Neuronal stem cell (in vitro differentiated cells): ENCODE results near the gene LNP1.

ENCODE experiments used
- DNase-seq: peaks from one replicate; pipeline ENCODE4 v3.0.0-alpha.2; 2013; ENCODE audit warnings: low spot score
- H2AFZ ChIP-seq: one replicate; pipeline ENCODE4 v1.6.1; 2013; ENCODE audit warnings: mild to moderate bottlenecking, low read length, inconsistent platforms
- H2AK5ac ChIP-seq: 2 replicates; pipeline ENCODE4 v1.6.1; 2013; ENCODE audit warnings: low read depth, mild to moderate bottlenecking, inconsistent platforms, low read length, moderate library complexity, mixed read lengths
- H2BK120ac ChIP-seq: 2 replicates; pipeline ENCODE4 v1.6.1; 2013; ENCODE audit warnings: low read depth, mild to moderate bottlenecking, inconsistent platforms, low read length, moderate library complexity, mixed read lengths
- H2BK12ac ChIP-seq: one replicate; pipeline ENCODE4 v1.6.1; 2013; ENCODE audit warnings: low read length, inconsistent platforms
- H2BK15ac ChIP-seq: 2 replicates; pipeline ENCODE4 v1.6.1; 2013; ENCODE audit warnings: mild to moderate bottlenecking, low read length, inconsistent platforms, mixed read lengths
- H2BK5ac ChIP-seq: one replicate; pipeline ENCODE4 v1.6.1; 2013; ENCODE audit warnings: inconsistent platforms, mild to moderate bottlenecking, low read length, moderate library complexity
- H3K14ac ChIP-seq: one replicate; pipeline ENCODE4 v1.6.1; 2013; ENCODE audit warnings: low read length, inconsistent platforms
- H3K18ac ChIP-seq: 2 replicates; pipeline ENCODE4 v1.6.1; 2013; ENCODE audit warnings: low read length, inconsistent platforms
- H3K23ac ChIP-seq: 2 replicates; pipeline ENCODE4 v1.6.1; 2013; ENCODE audit warnings: low read depth, mild to moderate bottlenecking, mixed read lengths, low read length, inconsistent platforms; ENCODE audit not compliant: poor library complexity
- H3K27ac ChIP-seq: replicated peaks from 3 replicates; pipeline ENCODE4 v1.5.1; 2013; ENCODE audit warnings: low read length, inconsistent platforms
- H3K27me3 ChIP-seq, 3 experiments: 2 replicates each; pipeline ENCODE4 v1.6.1; 2013; ENCODE audit warnings: low read length in 3 of 3, mild to moderate bottlenecking in 2 of 3, inconsistent platforms in 1 of 3, low read depth in 1 of 3, mixed read lengths in 1 of 3, moderate library complexity in 1 of 3; ENCODE audit not compliant: control insufficient read depth in 3 of 3, insufficient read depth in 3 of 3
- H3K36me3 ChIP-seq, 2 donors: replicated peaks in 1 of 2; 2 replicates each; pipeline ENCODE4 v1.6.1; 2013; ENCODE audit warnings: low read length in 2 of 2; ENCODE audit not compliant: control insufficient read depth in 2 of 2, insufficient read depth in 2 of 2
- H3K4ac ChIP-seq: 2 replicates; pipeline ENCODE4 v1.6.1; 2013; ENCODE audit warnings: inconsistent platforms, mild to moderate bottlenecking, low read length, moderate library complexity
- H3K4me1 ChIP-seq, 2 donors: 1 replicate in 1 of 2; 2 replicates in 1 of 2; pipeline ENCODE4 v1.6.1; 2013; ENCODE audit warnings: low read length in 2 of 2, low read depth in 1 of 2; ENCODE audit not compliant: control insufficient read depth in 2 of 2, insufficient read depth in 1 of 2
- H3K4me2 ChIP-seq: one replicate; pipeline ENCODE4 v1.6.1; 2013; ENCODE audit warnings: mild to moderate bottlenecking, low read length, inconsistent platforms; ENCODE audit not compliant: insufficient read depth, poor library complexity, severe bottlenecking
- H3K4me3 ChIP-seq, 2 donors: 2 replicates each; pipeline ENCODE4 v1.5.1; 2013; ENCODE audit warnings: low read length in 2 of 2, mild to moderate bottlenecking in 2 of 2, inconsistent platforms in 1 of 2, moderate library complexity in 1 of 2
- H3K79me1 ChIP-seq: one replicate; pipeline ENCODE4 v1.6.1; 2013; ENCODE audit warnings: low read depth, mild to moderate bottlenecking, inconsistent platforms, low read length, moderate library complexity
- H3K9ac ChIP-seq: one replicate; pipeline ENCODE4 v1.6.1; 2013; ENCODE audit warnings: mild to moderate bottlenecking, low read depth, low read length, inconsistent platforms; ENCODE audit not compliant: poor library complexity
- H3K9me3 ChIP-seq, 2 donors: replicated peaks in 1 of 2; 2 replicates each; pipeline versions ENCODE3 to v1.6.1; 2013; ENCODE audit warnings: low read length in 2 of 2, mild to moderate bottlenecking in 2 of 2, inconsistent platforms in 1 of 2, low read depth in 1 of 2, mixed read lengths in 1 of 2, moderate library complexity in 1 of 2; ENCODE audit not compliant: control insufficient read depth in 2 of 2, insufficient read depth in 1 of 2
- H4K8ac ChIP-seq: one replicate; pipeline ENCODE4 v1.6.1; 2013; ENCODE audit warnings: low read depth, mild to moderate bottlenecking, inconsistent platforms, low read length, moderate library complexity
- H4K91ac ChIP-seq: one replicate; pipeline ENCODE4 v1.6.1; 2013; ENCODE audit warnings: low read length, low read depth, mild to moderate bottlenecking, inconsistent platforms; ENCODE audit not compliant: poor library complexity
- WGBS, 2 donors: extraction: QIAGEN DNeasy Blood & Tissue Kit; methylation state at CpG; one replicate each; pipeline ENCODE4 v1.1.7; 2013; ENCODE audit warnings: missing lambda C conversion rate in 2 of 2, mixed read lengths in 1 of 2; ENCODE audit not compliant: insufficient read length in 2 of 2, insufficient replicate concordance in 1 of 2; ENCODE audit errors: extremely low coverage in 2 of 2; 5-methylcytosine and 5-hydroxymethylcytosine counted together

LNP1 gene

GRCh38 chr3:100361897-100362296 is 39.4 kb upstream of the LNP1 start:
- Histone ChIP-seq H3K27ac (no peak overlapping the region), H3K4me2 (no peak overlapping the region), H3K9me3 (peaks cover 4 to 12% of the 10 kb centered on the region in 2 donors), H3K27me3 (no peaks in the 10 kb centered on the region), H3K4me1 (no peaks in the 10 kb centered on the region), H2AK5ac (no peak overlapping the region), H2BK15ac (no peak overlapping the region), H2BK5ac (no peak overlapping the region), H3K4me3 (no peak overlapping the region), H4K91ac (no peak overlapping the region), H2AFZ (no peak overlapping the region), H3K79me1 (no peaks in the 10 kb centered on the region), H2BK12ac (no peak overlapping the region), H3K23ac (no peak overlapping the region), H3K18ac (no peak overlapping the region), H3K14ac (no peak overlapping the region), H3K4ac (no peak overlapping the region), H3K36me3 (peaks cover 7 to 81% of the 10 kb centered on the region in 2 donors), H4K8ac (no peak overlapping the region), H2BK120ac (no peak overlapping the region), H3K9ac (no peak overlapping the region)
- DNase-seq: no peak
- no CpG with 5 or more reads among the region's 1 CpG for WGBS, 2 donors

GRCh38 chr3:100364421-100364820 is 36.9 kb upstream of the LNP1 start:
- H3K4me1 ChIP-seq: no peaks in the 10 kb centered on the region
- H3K18ac ChIP-seq: no peak overlapping the region
- no peak overlapping the region for H2AFZ ChIP-seq
- no peak overlapping the region for H3K14ac ChIP-seq
- H4K91ac ChIP-seq: no peak overlapping the region
- no peak overlapping the region for H3K9ac ChIP-seq
- no peak overlapping the region for H2BK5ac ChIP-seq
- H3K9me3 ChIP-seq: peaks cover 4 to 12% of the 10 kb centered on the region in 2 donors
- H3K79me1 ChIP-seq: no peaks in the 10 kb centered on the region
- H2BK15ac ChIP-seq: no peak overlapping the region
- H3K27me3 ChIP-seq: no peaks in the 10 kb centered on the region
- DNase-seq: no peak
- H4K8ac ChIP-seq: no peak overlapping the region
- H3K36me3 ChIP-seq: peaks cover 9 to 90% of the 10 kb centered on the region in 2 donors
- H3K23ac ChIP-seq: no peak overlapping the region
- no peak overlapping the region for H2BK120ac ChIP-seq
- H2AK5ac ChIP-seq: no peak overlapping the region
- H3K27ac ChIP-seq: no peak overlapping the region
- no peak overlapping the region for H2BK12ac ChIP-seq
- no CpG with 5 or more reads among the region's 3 CpGs for WGBS, 2 donors
- H3K4ac ChIP-seq: no peak overlapping the region
- H3K4me3 ChIP-seq: no peak overlapping the region
- H3K4me2 ChIP-seq: no peak overlapping the region

GRCh38 chr3:100366424-100366823 is 34.9 kb upstream of the LNP1 start:
- no peak for DNase-seq

GRCh38 chr3:100368441-100368840 is 32.9 kb upstream of the LNP1 start:
- no peak for DNase-seq
- no CpG with 5 or more reads among the region's 8 CpGs for WGBS, 2 donors
- H3K9me3 ChIP-seq: no peaks in the 10 kb centered on the region
- no peak overlapping the region for H3K4me2 ChIP-seq
- no peak overlapping the region for H3K27ac ChIP-seq
- no peak overlapping the region for H3K4ac ChIP-seq
- no peaks in the 10 kb centered on the region for H3K79me1 ChIP-seq
- H3K4me1 ChIP-seq: no peaks in the 10 kb centered on the region
- H2BK15ac ChIP-seq: no peak overlapping the region
- no peak overlapping the region for H3K23ac ChIP-seq
- no peak overlapping the region for H3K18ac ChIP-seq
- H2AK5ac ChIP-seq: no peak overlapping the region
- no peak overlapping the region for H2BK5ac ChIP-seq
- H3K4me3 ChIP-seq: no peak overlapping the region
- H2AFZ ChIP-seq: no peak overlapping the region
- no peaks in the 10 kb centered on the region for H3K27me3 ChIP-seq
- H3K14ac ChIP-seq: no peak overlapping the region
- no peak overlapping the region for H2BK12ac ChIP-seq
- H3K9ac ChIP-seq: no peak overlapping the region
- no peak overlapping the region for H2BK120ac ChIP-seq
- no peak overlapping the region for H4K91ac ChIP-seq
- H4K8ac ChIP-seq: no peak overlapping the region
- H3K36me3 ChIP-seq: peaks cover 10 to 95% of the 10 kb centered on the region in 2 donors

More at GRCh38 chr3:100366424-100366823, 34.9 kb upstream of the LNP1 start:
- Histone ChIP-seq H3K27ac (no peak overlapping the region), H3K14ac (no peak overlapping the region), H3K36me3 (peaks cover 9 to 94% of the 10 kb centered on the region in 2 donors), H3K18ac (no peak overlapping the region), H3K79me1 (no peaks in the 10 kb centered on the region), H3K4me1 (no peaks in the 10 kb centered on the region), H2BK12ac (no peak overlapping the region), H2BK5ac (no peak overlapping the region), H4K91ac (no peak overlapping the region), H2AK5ac (no peak overlapping the region), H3K9ac (no peak overlapping the region), H3K4me3 (no peak overlapping the region), H3K27me3 (no peaks in the 10 kb centered on the region), H2AFZ (no peak overlapping the region), H3K4me2 (no peak overlapping the region), H3K23ac (no peak overlapping the region), H4K8ac (no peak overlapping the region), H2BK15ac (no peak overlapping the region), H2BK120ac (no peak overlapping the region), H3K9me3 (peaks cover 4 to 12% of the 10 kb centered on the region in 2 donors), H3K4ac (no peak overlapping the region)
- no CpG with 5 or more reads among the region's 2 CpGs for WGBS, 2 donors
